HepG2 (cell line): ENCODE results near the gene FGD2. TPM values are rescaled to one million over a fixed set of nuclear protein-coding genes. Genes with fewer than 3 reads are reported as not detected.
A peak's percentile ranks its signal among the peaks of the same experiment; 100 is the strongest.

Source experiments
- ATF1 ChIP-seq: IDR thresholded peaks from 2 replicates; pipeline ENCODE4 v1.6.1; 2016; ENCODE audit warnings: mild to moderate bottlenecking, control low read depth
- CC2D1A ChIP-seq: sonication (generic); formaldehyde crosslinking; IDR thresholded peaks from 2 replicates; pipeline ENCODE4 v1.8.1; 2023; ENCODE audit warnings: mild to moderate bottlenecking, missing genetic modification reagents
- DNMT1 ChIP-seq: sonication (generic); formaldehyde crosslinking; IDR thresholded peaks from 2 replicates; pipeline ENCODE4 v1.5.1; 2020; ENCODE audit warnings: mild to moderate bottlenecking, missing genetic modification reagents
- KLF12 ChIP-seq: sonication (generic); formaldehyde crosslinking; IDR thresholded peaks from 2 replicates; pipeline ENCODE4 v1.4.0; 2020; ENCODE audit warnings: missing genetic modification reagents, borderline replicate concordance
- MED8 ChIP-seq: sonication (generic); formaldehyde crosslinking; IDR thresholded peaks from 2 replicates; pipeline ENCODE4 v1.8.1; 2023; ENCODE audit warnings: mild to moderate bottlenecking, missing genetic modification reagents; ENCODE audit not compliant: insufficient replicate concordance
- MXD4 ChIP-seq: IDR thresholded peaks from 2 replicates; pipeline ENCODE4 v1.6.1; 2016; ENCODE audit warnings: mild to moderate bottlenecking, missing biosample characterization, missing genetic modification reagents
- SAP130 ChIP-seq: IDR thresholded peaks from 2 replicates; pipeline ENCODE4 v1.6.1; 2016; ENCODE audit warnings: low read depth
- TEAD3 ChIP-seq: optimal IDR thresholded peaks from 2 replicates; pipeline ENCODE3; 2016; ENCODE audit warnings: borderline replicate concordance
- ZBTB7B ChIP-seq: sonication (generic); formaldehyde crosslinking; IDR thresholded peaks from 2 replicates; pipeline ENCODE4 v1.4.0; 2020; ENCODE audit warnings: missing genetic modification reagents
- ZNF207 ChIP-seq: fragments of 450-650 bp; IDR thresholded peaks from 2 replicates; pipeline ENCODE4 v1.6.1; 2016; ENCODE audit warnings: antibody characterized with exemption, borderline replicate concordance
- ZNF225 ChIP-seq: sonication (generic); formaldehyde crosslinking; IDR thresholded peaks from 2 replicates; pipeline ENCODE4 v1.4.0; 2020; ENCODE audit warnings: mild to moderate bottlenecking, missing genetic modification reagents
- ZNF383 ChIP-seq: sonication (generic); formaldehyde crosslinking; IDR thresholded peaks from 2 replicates; pipeline ENCODE4 v1.4.0; 2020; ENCODE audit warnings: missing genetic modification reagents, mild to moderate bottlenecking, borderline replicate concordance
- ZNF468 ChIP-seq: sonication (generic); formaldehyde crosslinking; IDR thresholded peaks from 2 replicates; pipeline ENCODE4 v1.8.0; 2022; ENCODE audit warnings: mild to moderate bottlenecking, moderate library complexity, missing genetic modification reagents
- ZNF724P ChIP-seq: sonication (generic); formaldehyde crosslinking; IDR thresholded peaks from 2 replicates; pipeline ENCODE4 v1.8.0; 2022; ENCODE audit warnings: missing genetic modification reagents, borderline replicate concordance
- ZNF747 ChIP-seq: sonication (generic); formaldehyde crosslinking; IDR thresholded peaks from 2 replicates; pipeline ENCODE4 v1.8.1; 2023; ENCODE audit warnings: missing genetic modification reagents, mild to moderate bottlenecking, borderline replicate concordance
- ZNF775 ChIP-seq: sonication (generic); formaldehyde crosslinking; IDR thresholded peaks from 2 replicates; pipeline ENCODE4 v1.4.0; 2020; ENCODE audit warnings: missing genetic modification reagents, mild to moderate bottlenecking, moderate library complexity, borderline replicate concordance
- polyA plus RNA-seq, 8 experiments: library from polyadenylated mRNA; depleted of rRNA in 3 of 8; stranded (reverse) in 7 of 8; unstranded in 1 of 8; fragments of >200 nt; fragmentation: Illumina TruSeq in 4 of 8; extraction: Trizol in 4 of 8; gene quantifications; 2 replicates each; pipeline versions ENCODE4 v1.2.1 to v1.2.3, GENCODE V29; 2011 to 2016; ENCODE audit warnings: low read depth in 4 of 8, missing spikeins in 1 of 8, mixed read lengths in 1 of 8; ENCODE audit not compliant: insufficient read depth in 1 of 8
- total RNA-seq, 5 experiments: library from RNA; depleted of rRNA; stranded (reverse); fragments of >200 nt; fragmentation: Illumina TruSeq; extraction: Trizol; gene quantifications; 2 replicates each; pipeline ENCODE4 v1.2.3, GENCODE V29; 2016; ENCODE audit warnings: low read depth in 1 of 5
- TF ChIP-seq, protein P1 (sequence below): sonication (generic); formaldehyde crosslinking; IDR thresholded peaks from 2 replicates; pipeline ENCODE4 v1.4.0; 2020; ENCODE audit warnings: mild to moderate bottlenecking, missing genetic modification reagents
- TF ChIP-seq, protein P2 (sequence below): sonication (generic); formaldehyde crosslinking; IDR thresholded peaks from 2 replicates; pipeline ENCODE4 v1.4.0; 2020; ENCODE audit warnings: missing genetic modification reagents, low read depth, mild to moderate bottlenecking, borderline replicate concordance
- TF ChIP-seq, protein P3 (sequence below): sonication (generic); formaldehyde crosslinking; IDR thresholded peaks from 2 replicates; pipeline ENCODE4 v1.4.0; 2020; ENCODE audit warnings: missing genetic modification reagents, borderline replicate concordance
- TF ChIP-seq, protein P4 (sequence below): sonication (generic); formaldehyde crosslinking; IDR thresholded peaks from 2 replicates; pipeline ENCODE4 v1.5.0; 2020; ENCODE audit warnings: mild to moderate bottlenecking, missing genetic modification reagents, moderate library complexity
- TF ChIP-seq, protein P5 (sequence below): sonication (generic); formaldehyde crosslinking; IDR thresholded peaks from 2 replicates; pipeline ENCODE4 v1.8.0; 2022; ENCODE audit warnings: mild to moderate bottlenecking, missing genetic modification reagents

FGD2 gene
- total and polyA plus RNA-seq, 2 of the 13 experiments (the other 11 are each of a cell fraction or from before 2014, with no cell fraction given) = not detected

DNA sequence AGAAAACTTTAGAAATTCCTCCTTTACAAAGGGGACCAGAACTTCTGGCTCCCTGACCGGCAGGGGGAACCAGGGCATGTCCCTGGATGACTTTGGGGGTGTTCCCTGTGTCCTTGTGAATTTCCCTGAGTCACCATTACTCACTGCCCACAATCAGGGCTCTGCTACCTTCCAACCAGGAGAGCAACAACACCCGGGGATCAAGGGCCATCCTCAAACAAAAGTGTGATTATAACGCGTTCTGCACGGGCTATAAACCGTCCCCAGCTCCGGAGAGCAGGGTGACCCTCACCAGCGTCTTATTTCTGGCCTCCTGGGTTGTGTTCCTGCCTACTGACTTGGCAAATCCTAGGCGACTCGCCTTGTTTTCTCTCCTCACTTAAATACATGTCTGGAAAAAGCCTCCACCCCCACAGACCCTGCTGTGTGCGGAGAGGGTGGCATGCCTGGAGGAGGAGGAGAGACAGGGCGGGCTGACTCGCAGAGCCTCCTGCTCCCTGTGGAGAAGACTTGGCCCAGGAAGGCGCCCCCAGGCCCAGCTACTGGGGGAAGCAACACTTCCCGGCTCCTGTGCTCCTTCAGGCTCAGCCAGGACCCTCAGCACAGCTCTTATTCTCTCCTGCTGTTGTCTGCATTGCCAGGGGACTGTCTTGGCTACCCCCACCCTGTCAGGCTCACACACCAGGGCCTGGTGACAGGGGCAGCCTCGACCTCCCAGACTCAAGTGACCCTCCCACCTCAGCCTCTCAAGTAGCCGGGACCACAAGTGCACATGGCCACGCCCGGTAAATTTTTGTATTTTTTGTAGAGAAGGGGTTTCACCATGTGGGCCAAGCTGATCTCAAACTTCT lies 54.1 kb downstream of the FGD2 start (continued):
- TF ChIP-seq MED8 = peak; percentile 77
- peak; percentile 31; the same call in 1 of the 2 replicates for TF ChIP-seq DNMT1 (CRISPR knock-in tag)
- TF ChIP-seq, protein P1, sequence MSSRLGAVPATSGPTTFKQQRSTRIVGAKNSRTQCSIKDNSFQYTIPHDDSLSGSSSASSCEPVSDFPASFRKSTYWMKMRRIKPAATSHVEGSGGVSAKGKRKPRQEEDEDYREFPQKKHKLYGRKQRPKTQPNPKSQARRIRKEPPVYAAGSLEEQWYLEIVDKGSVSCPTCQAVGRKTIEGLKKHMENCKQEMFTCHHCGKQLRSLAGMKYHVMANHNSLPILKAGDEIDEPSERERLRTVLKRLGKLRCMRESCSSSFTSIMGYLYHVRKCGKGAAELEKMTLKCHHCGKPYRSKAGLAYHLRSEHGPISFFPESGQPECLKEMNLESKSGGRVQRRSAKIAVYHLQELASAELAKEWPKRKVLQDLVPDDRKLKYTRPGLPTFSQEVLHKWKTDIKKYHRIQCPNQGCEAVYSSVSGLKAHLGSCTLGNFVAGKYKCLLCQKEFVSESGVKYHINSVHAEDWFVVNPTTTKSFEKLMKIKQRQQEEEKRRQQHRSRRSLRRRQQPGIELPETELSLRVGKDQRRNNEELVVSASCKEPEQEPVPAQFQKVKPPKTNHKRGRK = no peak
- no peak; the same call in none of the 2 replicates for TF ChIP-seq ZNF383
- peak; percentile 94; the same call in 1 of the 2 replicates for TF ChIP-seq KLF12 (CRISPR knock-in tag)
- TF ChIP-seq, protein P2, sequence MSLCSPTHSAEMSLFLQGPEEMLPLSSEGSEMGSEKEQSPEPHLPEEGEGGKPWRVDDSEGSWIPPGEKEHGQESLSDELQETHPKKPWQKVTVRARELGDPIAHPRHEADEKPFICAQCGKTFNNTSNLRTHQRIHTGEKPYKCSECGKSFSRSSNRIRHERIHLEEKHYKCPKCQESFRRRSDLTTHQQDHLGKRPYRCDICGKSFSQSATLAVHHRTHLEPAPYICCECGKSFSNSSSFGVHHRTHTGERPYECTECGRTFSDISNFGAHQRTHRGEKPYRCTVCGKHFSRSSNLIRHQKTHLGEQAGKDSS (CRISPR knock-in tag) = peak; percentile 84; the same call in 1 of the 2 replicates
- 0 out of 2 replicates have a peak, but pooled peaks have one; percentile 35 for TF ChIP-seq ZNF724P (CRISPR knock-in tag)
- TF ChIP-seq ATF1 = no peak
- peak; percentile 95 for TF ChIP-seq SAP130 (CRISPR knock-in tag)
- peak; percentile 88 for TF ChIP-seq TEAD3
- TF ChIP-seq ZBTB7B (CRISPR knock-in tag) = peak; percentile 84
- TF ChIP-seq ZNF225 (CRISPR knock-in tag) = no peak; the same call in 1 of the 2 replicates
- TF ChIP-seq, protein P3, sequence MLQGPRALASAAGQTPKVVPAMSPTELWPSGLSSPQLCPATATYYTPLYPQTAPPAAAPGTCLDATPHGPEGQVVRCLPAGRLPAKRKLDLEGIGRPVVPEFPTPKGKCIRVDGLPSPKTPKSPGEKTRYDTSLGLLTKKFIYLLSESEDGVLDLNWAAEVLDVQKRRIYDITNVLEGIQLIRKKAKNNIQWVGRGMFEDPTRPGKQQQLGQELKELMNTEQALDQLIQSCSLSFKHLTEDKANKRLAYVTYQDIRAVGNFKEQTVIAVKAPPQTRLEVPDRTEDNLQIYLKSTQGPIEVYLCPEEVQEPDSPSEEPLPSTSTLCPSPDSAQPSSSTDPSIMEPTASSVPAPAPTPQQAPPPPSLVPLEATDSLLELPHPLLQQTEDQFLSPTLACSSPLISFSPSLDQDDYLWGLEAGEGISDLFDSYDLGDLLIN (CRISPR knock-in tag) = no peak
- no peak for TF ChIP-seq ZNF468
- TF ChIP-seq ZNF747 (CRISPR knock-in tag) = peak; percentile 90
- TF ChIP-seq, protein P4, sequence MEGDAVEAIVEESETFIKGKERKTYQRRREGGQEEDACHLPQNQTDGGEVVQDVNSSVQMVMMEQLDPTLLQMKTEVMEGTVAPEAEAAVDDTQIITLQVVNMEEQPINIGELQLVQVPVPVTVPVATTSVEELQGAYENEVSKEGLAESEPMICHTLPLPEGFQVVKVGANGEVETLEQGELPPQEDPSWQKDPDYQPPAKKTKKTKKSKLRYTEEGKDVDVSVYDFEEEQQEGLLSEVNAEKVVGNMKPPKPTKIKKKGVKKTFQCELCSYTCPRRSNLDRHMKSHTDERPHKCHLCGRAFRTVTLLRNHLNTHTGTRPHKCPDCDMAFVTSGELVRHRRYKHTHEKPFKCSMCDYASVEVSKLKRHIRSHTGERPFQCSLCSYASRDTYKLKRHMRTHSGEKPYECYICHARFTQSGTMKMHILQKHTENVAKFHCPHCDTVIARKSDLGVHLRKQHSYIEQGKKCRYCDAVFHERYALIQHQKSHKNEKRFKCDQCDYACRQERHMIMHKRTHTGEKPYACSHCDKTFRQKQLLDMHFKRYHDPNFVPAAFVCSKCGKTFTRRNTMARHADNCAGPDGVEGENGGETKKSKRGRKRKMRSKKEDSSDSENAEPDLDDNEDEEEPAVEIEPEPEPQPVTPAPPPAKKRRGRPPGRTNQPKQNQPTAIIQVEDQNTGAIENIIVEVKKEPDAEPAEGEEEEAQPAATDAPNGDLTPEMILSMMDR (CRISPR knock-in tag) = peak; percentile 92
- TF ChIP-seq, protein P5, sequence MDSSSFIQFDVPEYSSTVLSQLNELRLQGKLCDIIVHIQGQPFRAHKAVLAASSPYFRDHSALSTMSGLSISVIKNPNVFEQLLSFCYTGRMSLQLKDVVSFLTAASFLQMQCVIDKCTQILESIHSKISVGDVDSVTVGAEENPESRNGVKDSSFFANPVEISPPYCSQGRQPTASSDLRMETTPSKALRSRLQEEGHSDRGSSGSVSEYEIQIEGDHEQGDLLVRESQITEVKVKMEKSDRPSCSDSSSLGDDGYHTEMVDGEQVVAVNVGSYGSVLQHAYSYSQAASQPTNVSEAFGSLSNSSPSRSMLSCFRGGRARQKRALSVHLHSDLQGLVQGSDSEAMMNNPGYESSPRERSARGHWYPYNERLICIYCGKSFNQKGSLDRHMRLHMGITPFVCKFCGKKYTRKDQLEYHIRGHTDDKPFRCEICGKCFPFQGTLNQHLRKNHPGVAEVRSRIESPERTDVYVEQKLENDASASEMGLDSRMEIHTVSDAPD (CRISPR knock-in tag) = no peak
- TF ChIP-seq ZNF775 (CRISPR knock-in tag) = no peak
- no peak for TF ChIP-seq CC2D1A (CRISPR knock-in tag)
- peak; percentile 66; the same call in 1 of the 2 replicates for TF ChIP-seq MXD4 (CRISPR knock-in tag)
- TF ChIP-seq ZNF207 = no peak
